ENCODE measurements around the gene CD14. TPM values are rescaled to one million over a fixed set of nuclear protein-coding genes. Genes with fewer than 3 reads are reported as not detected.

Gene CD14
- total RNA-seq, 1 experiment from 2014 or later = not detected

DNA sequence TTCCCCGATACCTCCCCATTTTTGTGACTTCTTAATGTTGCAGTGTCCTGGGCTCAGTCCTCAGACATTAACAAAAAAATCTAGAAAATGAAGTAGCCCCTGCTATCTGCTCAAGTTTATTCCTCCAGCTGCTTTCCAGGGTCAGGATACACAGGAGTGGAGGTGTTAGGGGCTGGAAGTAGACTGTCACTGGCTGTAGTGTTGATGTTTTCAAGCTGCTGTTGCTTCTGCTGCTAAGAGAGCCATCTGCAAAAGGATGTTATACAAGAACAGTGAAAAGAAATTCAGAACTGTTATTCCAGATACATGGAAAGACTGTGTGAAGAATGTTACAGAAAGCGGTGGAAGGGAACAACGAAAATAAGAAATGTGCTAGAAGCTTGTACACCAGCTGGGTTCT lies 10.7 kb downstream of the CD14 start:
- Histone ChIP-seq H3K4me2 (ENCODE audit: low read length) (no peak overlapping the region), H3K4me3 (ENCODE audit: low read length) (no peak overlapping the region), H3K4me1 (ENCODE audit: insufficient read depth, low read length) (no peaks in the 10 kb centered on the region), H2AFZ (ENCODE audit: low read length) (no peak overlapping the region), H3F3A (ENCODE audit: low read length, unreplicated experiment) (no peaks in the 10 kb centered on the region), H3K9me3 (ENCODE audit: low read length) (no peaks in the 10 kb centered on the region), H3K9me2 (replicated peaks; ENCODE audit: low read length) (no peaks in the 10 kb centered on the region), H3K79me2 (ENCODE audit: low read length) (no peaks in the 10 kb centered on the region), H3K9ac (ENCODE audit: low read length) (no peak overlapping the region), H3K36me3 (ENCODE audit: low read depth, low read length) (no peaks in the 10 kb centered on the region), H4K20me1 (ENCODE audit: low read length) (no peaks in the 10 kb centered on the region), H3K27me3 (ENCODE audit: low read length) (0 out of 2 replicates have a peak, but pooled peaks cover 2% of the 10 kb centered on the region), H3K27ac (ENCODE audit: low read length) (no peak overlapping the region)
- no TSS peak for BruUV-seq (replicated peaks)
- CTCF ChIA-PET = no interaction called here
- DNase-seq = no peak
- TF ChIP-seq, protein P1, sequence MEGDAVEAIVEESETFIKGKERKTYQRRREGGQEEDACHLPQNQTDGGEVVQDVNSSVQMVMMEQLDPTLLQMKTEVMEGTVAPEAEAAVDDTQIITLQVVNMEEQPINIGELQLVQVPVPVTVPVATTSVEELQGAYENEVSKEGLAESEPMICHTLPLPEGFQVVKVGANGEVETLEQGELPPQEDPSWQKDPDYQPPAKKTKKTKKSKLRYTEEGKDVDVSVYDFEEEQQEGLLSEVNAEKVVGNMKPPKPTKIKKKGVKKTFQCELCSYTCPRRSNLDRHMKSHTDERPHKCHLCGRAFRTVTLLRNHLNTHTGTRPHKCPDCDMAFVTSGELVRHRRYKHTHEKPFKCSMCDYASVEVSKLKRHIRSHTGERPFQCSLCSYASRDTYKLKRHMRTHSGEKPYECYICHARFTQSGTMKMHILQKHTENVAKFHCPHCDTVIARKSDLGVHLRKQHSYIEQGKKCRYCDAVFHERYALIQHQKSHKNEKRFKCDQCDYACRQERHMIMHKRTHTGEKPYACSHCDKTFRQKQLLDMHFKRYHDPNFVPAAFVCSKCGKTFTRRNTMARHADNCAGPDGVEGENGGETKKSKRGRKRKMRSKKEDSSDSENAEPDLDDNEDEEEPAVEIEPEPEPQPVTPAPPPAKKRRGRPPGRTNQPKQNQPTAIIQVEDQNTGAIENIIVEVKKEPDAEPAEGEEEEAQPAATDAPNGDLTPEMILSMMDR (conservative IDR thresholded peaks at IDR 0.05; ENCODE audit: low read depth, low read length) = no peak
- no peak for TF ChIP-seq EZH2 (IDR thresholded peaks at IDR 0.05; ENCODE audit: low read length, unreplicated experiment)
- TF ChIP-seq EZH2phosphoT487 (IDR thresholded peaks at IDR 0.05; ENCODE audit: borderline replicate concordance, low read length) = no peak
- intact Hi-C loops (cut with micrococcal nuclease) = no loop called here
- POLR2A ChIA-PET (ENCODE audit: unreplicated experiment) = no interaction called here
- no peak for ATAC-seq

DNA sequence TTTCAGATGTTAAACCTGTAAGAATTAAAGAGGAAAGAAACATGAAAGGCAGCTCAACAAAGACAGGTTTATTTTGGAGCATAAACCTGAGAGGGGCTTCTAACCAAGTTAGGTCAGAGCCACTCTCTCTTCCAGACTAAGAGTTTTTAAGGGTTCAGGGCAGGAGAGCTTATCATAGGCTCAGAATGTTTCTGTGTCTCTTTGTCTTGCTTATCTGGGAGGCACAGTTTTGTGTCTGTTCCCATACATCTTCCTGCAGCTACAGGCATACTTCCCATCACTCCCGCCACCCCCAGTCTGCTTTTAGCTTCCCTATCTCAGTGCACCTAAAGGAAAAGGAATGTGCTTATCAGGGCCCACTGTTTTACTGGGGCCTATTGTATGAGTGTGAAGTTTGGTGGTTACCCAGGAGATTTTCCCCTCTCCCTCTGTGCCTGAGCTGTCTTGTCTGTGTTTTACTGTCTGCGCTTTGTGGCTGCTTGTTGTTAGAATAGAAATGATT lies 21.9 kb downstream of the CD14 start:
- no peak overlapping the region for H3K4me3 ChIP-seq (ENCODE audit: low read length)
- intact Hi-C loops (cut with micrococcal nuclease) = no loop called here
- POLR2A ChIA-PET (ENCODE audit: unreplicated experiment) = interaction anchor here (0.5 kb wide), 1 partner anchor 82 kb away, joined by 3 read pairs; no protein-coding TSS in a partner anchor
- no peak overlapping the region for H3K4me2 ChIP-seq (ENCODE audit: low read length)
- H2AFZ ChIP-seq (ENCODE audit: low read length) = no peak overlapping the region
- H4K20me1 ChIP-seq (ENCODE audit: low read length) = no peaks in the 10 kb centered on the region
- H3K9ac ChIP-seq (ENCODE audit: low read length) = no peak overlapping the region
- no peaks in the 10 kb centered on the region for H3K9me3 ChIP-seq (ENCODE audit: low read length)
- no peaks in the 10 kb centered on the region for H3F3A ChIP-seq (ENCODE audit: low read length, unreplicated experiment)
- no peaks in the 10 kb centered on the region for H3K9me2 ChIP-seq (replicated peaks; ENCODE audit: low read length)
- TF ChIP-seq EZH2phosphoT487 (IDR thresholded peaks at IDR 0.05; ENCODE audit: borderline replicate concordance, low read length) (no peak), EZH2 (IDR thresholded peaks at IDR 0.05; ENCODE audit: low read length, unreplicated experiment) (no peak)
- TF ChIP-seq, protein P1 (conservative IDR thresholded peaks at IDR 0.05; ENCODE audit: low read depth, low read length) = no peak
- H3K27ac ChIP-seq (ENCODE audit: low read length) = no peak overlapping the region
- H3K79me2 ChIP-seq (ENCODE audit: low read length) = no peaks in the 10 kb centered on the region
- BruUV-seq (replicated peaks) = no TSS peak
- no peaks in the 10 kb centered on the region for H3K36me3 ChIP-seq (ENCODE audit: low read depth, low read length)
- no peaks in the 10 kb centered on the region for H3K27me3 ChIP-seq (ENCODE audit: low read length)
- ATAC-seq (no peak), DNase-seq (no peak)
- CTCF ChIA-PET = no interaction called here
- H3K4me1 ChIP-seq (ENCODE audit: insufficient read depth, low read length) = no peaks in the 10 kb centered on the region

DNA sequence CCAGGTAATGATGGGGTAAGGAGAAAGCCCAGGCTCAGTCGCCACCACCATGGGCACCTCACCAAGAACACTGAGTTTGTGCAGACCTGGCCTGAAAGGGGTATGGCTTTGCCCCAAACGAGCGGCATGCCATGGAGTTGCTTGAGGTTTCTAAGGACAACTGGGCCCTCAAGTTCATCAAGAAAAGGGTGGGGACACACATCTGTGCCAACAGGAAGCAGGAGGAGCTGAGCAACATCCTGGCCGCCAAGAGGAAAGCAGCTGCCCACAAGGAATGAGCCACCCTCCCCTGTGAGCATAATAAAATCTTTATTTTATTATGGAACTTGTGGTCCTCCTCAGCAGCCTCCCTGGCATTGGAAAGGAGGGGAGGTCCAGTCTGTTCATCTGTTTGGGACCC lies 23.8 kb downstream of the CD14 start:
- POLR2A ChIA-PET (ENCODE audit: unreplicated experiment) = interaction anchor here (0.5 kb wide), 1 partner anchor 102 kb away, joined by 4 read pairs; no protein-coding TSS in a partner anchor
- H3K4me3 ChIP-seq (ENCODE audit: low read length) = no peak overlapping the region
- no peak overlapping the region for H3K4me2 ChIP-seq (ENCODE audit: low read length)
- TF ChIP-seq, protein P1 (conservative IDR thresholded peaks at IDR 0.05; ENCODE audit: low read depth, low read length) = no peak
- TF ChIP-seq EZH2 (IDR thresholded peaks at IDR 0.05; ENCODE audit: low read length, unreplicated experiment) (no peak), EZH2phosphoT487 (IDR thresholded peaks at IDR 0.05; ENCODE audit: borderline replicate concordance, low read length) (no peak)
- intact Hi-C loops (cut with micrococcal nuclease) = no loop called here
- CTCF ChIA-PET = no interaction called here
- H3K27ac ChIP-seq (ENCODE audit: low read length) = no peak overlapping the region
- H3K4me1 ChIP-seq (ENCODE audit: insufficient read depth, low read length) = no peaks in the 10 kb centered on the region
- H3F3A ChIP-seq (ENCODE audit: low read length, unreplicated experiment) = no peaks in the 10 kb centered on the region
- no peaks in the 10 kb centered on the region for H3K36me3 ChIP-seq (ENCODE audit: low read depth, low read length)
- BruUV-seq (replicated peaks) = no TSS peak
- ATAC-seq (peak; percentile 70), DNase-seq (peak; percentile 25)
- no peaks in the 10 kb centered on the region for H3K9me2 ChIP-seq (replicated peaks; ENCODE audit: low read length)
- H3K79me2 ChIP-seq (ENCODE audit: low read length) = no peaks in the 10 kb centered on the region
- no peak overlapping the region for H3K9ac ChIP-seq (ENCODE audit: low read length)
- no peaks in the 10 kb centered on the region for H3K9me3 ChIP-seq (ENCODE audit: low read length)
- no peaks in the 10 kb centered on the region for H4K20me1 ChIP-seq (ENCODE audit: low read length)
- H3K27me3 ChIP-seq (ENCODE audit: low read length) = no peaks in the 10 kb centered on the region
- no peak overlapping the region for H2AFZ ChIP-seq (ENCODE audit: low read length)
